Right ventricle myocardium inferior (tissue), 1 donor: Measurements from ENCODE around the gene KCNQ4. TPM values are rescaled to one million over a fixed set of nuclear protein-coding genes. Genes with fewer than 3 reads are reported as not detected.

Experiments
- ATAC-seq: fragments of 200-7000 bp; cut with Tn5 transposase; one replicate; pipeline ENCODE4 v1.9.1; 2020; ENCODE audit warnings: mild to moderate bottlenecking, moderate library complexity
- DNase-seq: peaks from one replicate; pipeline ENCODE4 v3.0.0; 2021; ENCODE audit errors: missing footprints
- intact Hi-C: fragments of 100-400 bp; cut with DNase I; formaldehyde crosslinking; loops from one replicate; pipeline ENCODE4 v1.11.0; 2022
- total RNA-seq: library from RNA; stranded (reverse); fragmentation: NEBNext Ultra II Directional; extraction: Animal tissue kit (Norgen Biotek cat#: 25700); gene quantifications from one replicate; pipeline ENCODE4 v1.2.1, GENCODE V29; 2021
- donor health status: DM: no; HTN: yes; CAD: no; lungs with severe emphysema.

The KCNQ4 gene
- total RNA-seq, 1 donor from 2014 or later = 2.8 TPM

GRCh38 chr1:40806240-40806639, 22.7 kb downstream of the KCNQ4 start:
- ATAC-seq = no peak
- intact Hi-C loops = no loop called here
- no peak for DNase-seq

DNA sequence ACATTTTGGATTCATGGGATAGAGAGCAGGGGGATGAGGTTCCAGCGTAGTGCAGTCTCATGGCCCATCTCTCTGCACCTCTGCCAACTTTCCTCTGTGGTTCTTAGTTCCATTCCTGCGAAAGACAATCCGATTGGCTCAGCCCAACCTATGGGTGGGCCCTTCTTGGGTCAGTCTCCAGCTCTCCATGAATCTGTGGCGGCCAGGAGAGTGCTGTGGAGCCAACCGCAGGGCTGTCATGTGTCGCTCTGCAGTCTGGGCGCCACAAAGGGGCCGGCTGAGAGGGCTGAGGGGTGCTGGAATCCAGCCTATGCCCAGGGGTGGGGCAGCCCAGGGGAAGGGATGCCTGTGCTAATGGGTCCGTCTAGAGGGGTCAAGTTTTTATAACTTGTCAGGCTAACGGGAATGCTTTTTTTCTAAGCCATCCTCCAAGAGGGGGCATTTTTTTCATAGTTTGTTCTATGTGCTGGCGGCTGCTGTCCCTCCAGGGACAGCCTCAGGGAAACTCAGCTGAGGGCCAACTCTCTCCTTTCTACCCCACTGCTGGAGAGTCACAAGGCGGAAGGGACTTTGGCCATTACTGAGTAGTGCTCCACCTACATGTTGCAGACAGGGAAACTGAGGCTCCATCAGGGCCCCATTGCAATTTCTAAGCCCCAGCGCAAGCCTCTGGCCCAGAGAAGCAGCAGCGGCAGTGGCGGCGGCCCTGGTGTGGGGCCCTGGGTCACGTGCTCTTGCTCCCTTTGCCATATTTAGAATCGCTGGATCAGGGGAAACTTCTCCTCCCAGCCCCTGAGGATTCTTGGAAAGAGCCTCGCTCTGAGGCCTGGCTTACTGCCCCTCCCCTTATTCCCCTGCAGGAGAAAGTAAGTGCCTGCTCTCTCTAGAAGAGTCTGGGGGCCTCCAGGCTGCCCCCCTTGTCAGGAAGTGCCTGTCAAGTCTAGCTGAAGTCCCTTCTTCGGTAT, 23.4 kb downstream of the KCNQ4 start:
- DNase-seq (no peak), ATAC-seq (peak; percentile 60)
- intact Hi-C loops = no loop called here

- DNase-seq = no peak
- no peak for ATAC-seq
- intact Hi-C loops = no loop called here
Measured at GRCh38 chr1:40808002-40808401, 24.4 kb downstream of the KCNQ4 start.

- no peak for DNase-seq
- ATAC-seq = no peak
- intact Hi-C loops = no loop called here
Measured at GRCh38 chr1:40808444-40808843, 24.9 kb downstream of the KCNQ4 start.

GRCh38 chr1:40808909-40809308, 25.3 kb downstream of the KCNQ4 start:
- ATAC-seq (no peak), DNase-seq (no peak)
- intact Hi-C loops = no loop called here

DNA sequence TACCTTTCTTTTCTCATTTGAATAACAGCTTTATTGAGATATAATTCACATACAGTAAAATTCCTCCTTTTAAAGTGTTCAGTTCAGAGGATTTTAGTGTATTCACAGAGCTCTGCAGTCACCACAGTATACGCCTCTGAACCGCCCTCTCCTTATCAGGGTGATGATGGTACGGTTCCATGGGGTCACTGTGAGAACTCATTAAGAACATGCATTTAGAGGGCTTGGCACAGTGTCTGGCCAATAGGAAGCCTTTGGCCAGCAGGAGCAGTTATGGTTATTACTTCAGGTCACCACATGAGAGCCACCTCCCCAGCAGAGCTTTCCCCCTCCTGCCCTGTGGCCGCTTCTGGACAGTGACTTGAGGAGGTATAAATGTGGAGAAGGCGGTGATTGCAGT, 27.3 kb downstream of the KCNQ4 start:
- no peak for ATAC-seq
- intact Hi-C loops = no loop called here
- no peak for DNase-seq

GRCh38 chr1:40815420-40815819, 31.8 kb downstream of the KCNQ4 start:
- intact Hi-C loops = no loop called here
- DNase-seq (no peak), ATAC-seq (no peak)

GRCh38 chr1:40817791-40818263, 34.2 kb downstream of the KCNQ4 start:
- no peak for ATAC-seq
- intact Hi-C loops = no loop called here
- peak; percentile 53 for DNase-seq

- DNase-seq = peak; percentile 87
- ATAC-seq = peak; percentile 76
- intact Hi-C loops = no loop called here
Measured at GRCh38 chr1:40818264-40818961, 34.8 kb downstream of the KCNQ4 start.

DNA sequence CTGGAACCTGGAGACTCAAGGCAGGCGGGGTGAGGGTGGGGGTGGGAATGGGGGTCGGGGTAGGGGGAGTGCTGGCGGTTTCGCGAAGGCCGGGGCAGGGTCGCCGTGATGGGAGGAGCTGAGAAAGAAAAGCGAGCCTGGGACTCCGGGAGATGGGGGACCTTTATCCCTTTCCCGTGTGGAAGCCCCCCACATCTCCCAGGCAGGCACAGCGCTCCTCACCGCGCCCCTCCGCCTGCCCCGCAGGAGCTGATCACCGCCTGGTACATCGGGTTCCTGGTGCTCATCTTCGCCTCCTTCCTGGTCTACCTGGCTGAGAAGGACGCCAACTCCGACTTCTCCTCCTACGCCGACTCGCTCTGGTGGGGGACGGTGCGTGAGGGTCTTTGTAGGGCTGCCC, 35.5 kb downstream of the KCNQ4 start:
- intact Hi-C loops = no loop called here
- ATAC-seq (no peak), DNase-seq (peak; percentile 57)

GRCh38 chr1:40820251-40820797, 36.7 kb downstream of the KCNQ4 start:
- no peak for ATAC-seq
- DNase-seq = peak; percentile 69
- intact Hi-C loops = no loop called here

DNA sequence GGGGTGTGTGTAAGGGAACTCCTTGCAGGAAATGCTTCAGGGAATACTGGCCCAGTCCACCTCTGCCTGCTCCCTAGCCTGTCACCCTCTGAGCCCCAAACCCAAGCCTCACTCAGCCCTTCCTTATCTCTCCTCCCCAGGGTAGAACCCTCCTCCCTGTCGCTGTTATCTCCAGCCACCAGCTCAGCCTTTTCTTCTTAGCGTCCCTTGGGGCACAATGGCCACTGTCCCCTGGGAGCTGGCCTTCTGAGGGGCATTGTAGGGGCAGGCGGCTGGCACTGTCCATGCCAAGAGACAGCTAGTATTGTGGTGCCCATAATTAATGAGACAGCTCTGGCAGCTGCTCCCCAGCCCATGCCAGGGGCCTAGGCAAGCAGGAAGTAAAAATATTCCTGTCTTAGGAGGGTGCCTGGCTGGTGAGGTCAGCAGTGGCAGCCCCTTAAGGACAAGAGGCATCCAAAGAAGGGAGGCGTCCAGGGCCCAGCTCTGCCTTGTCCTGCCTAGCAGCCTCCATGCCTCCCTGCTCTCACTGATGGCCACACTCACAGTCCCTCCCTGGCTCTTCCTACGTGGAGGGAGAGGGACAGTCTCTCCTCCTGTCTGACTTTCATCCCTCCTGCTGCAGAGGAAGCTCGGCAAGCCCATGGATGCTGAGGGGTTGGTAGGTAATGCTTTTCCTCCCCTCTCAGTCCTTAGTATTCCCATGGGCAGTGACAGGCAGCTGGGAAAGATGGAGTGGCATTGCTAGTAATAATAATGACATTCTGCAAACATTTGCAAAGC, 37.5 kb downstream of the KCNQ4 start:
- peak; percentile 4 for DNase-seq
- intact Hi-C loops = no loop called here
- ATAC-seq = no peak

GRCh38 chr1:40822890-40823289, 39.3 kb downstream of the KCNQ4 start:
- peak; percentile 56 for DNase-seq

GRCh38 chr1:40823345-40823744, 39.8 kb downstream of the KCNQ4 start:
- intact Hi-C loops = no loop called here
- DNase-seq (peak; percentile 3), ATAC-seq (no peak)

More at GRCh38 chr1:40822890-40823289, 39.3 kb downstream of the KCNQ4 start:
- intact Hi-C loops = no loop called here
- no peak for ATAC-seq

DNA sequence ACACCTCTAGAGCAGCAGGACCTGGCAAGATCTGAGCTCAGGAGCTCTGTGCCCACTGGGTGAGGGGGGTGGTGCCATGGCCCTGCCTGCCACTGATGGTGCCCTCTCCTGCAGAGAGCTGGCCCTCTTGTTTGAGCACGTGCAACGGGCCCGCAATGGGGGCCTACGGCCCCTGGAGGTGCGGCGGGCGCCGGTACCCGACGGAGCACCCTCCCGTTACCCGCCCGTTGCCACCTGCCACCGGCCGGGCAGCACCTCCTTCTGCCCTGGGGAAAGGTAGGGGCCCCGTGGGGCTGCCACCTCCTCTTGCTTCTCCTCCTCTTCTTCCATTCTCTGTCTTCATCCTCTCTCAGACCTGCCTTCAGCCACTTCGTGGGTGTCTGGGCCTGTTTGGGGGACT, 40.4 kb downstream of the KCNQ4 start:
- no peak for ATAC-seq

DNA sequence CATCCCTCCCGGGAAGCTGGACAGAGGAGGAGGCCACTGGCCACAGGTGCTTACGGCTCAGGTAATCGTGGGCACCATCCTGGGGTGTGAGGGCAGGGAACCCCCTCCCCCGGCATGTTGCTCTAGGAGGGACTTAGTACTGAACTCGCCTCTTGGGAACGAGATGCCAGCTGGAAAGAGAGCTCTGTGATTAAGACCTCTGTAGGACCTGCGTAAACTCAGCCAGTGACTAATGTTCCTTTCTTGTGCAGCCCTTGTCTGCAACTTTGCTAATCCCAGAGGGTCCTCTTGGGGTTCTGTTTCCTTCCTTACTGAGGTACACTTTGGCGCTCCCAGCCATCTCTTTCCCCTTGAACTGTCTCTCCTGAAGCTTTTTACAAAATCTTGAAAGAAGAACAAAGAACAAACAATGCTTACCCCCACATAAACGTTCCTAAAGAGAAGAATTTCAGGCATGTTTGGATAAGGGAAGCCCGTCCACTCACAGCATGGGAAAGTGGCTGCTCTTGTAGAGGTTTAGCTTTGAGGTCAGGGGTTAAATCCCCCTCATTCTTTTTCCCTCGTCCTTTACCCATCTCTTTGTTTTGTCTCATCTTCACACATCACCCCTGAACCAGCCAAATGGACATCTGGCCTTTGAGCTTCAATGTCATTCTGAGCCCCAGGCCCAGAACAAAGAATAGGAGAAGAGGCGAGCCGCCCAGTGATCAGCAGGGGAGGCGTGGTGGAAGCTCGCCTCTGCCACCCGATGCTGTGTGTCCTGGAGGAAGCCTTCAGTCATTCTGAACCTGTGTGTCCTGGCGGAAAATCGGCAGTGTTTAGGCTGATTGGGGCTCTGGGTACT, 41.2 kb downstream of the KCNQ4 start:
- no peak for ATAC-seq
- intact Hi-C loops = no loop called here
- DNase-seq = peak; percentile 45

More for the DNA sequence above, 40.4 kb downstream of the KCNQ4 start:
- no peak for DNase-seq
- intact Hi-C loops = no loop called here

GRCh38 chr1:40825435-40825788, 41.8 kb downstream of the KCNQ4 start:
- peak; percentile 44 for DNase-seq
- intact Hi-C loops = no loop called here
- ATAC-seq = no peak

DNA sequence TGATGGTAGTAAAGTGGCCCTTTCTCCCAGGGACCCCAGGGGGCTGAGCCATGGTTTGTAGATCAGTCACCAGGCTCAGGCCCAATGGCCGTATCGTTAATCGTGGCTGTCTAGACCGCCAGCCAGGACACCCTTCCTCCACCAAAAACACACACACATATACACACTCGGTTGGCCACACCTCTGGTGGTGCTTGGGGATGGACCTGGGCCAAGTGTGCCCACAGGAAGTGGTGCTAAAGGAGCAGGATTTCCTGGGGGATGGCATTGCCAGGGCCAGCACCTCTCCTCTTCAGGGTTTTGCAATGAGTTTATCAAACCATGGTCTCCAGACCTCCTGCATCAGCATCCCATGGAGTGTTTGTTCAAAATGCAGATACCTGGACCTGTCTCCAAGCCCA, 42.4 kb downstream of the KCNQ4 start:
- ATAC-seq (no peak), DNase-seq (peak; percentile 39)
- intact Hi-C loops = no loop called here
